NCI-H446 (cell line): ENCODE results near the gene VARS1.
"Not testable (repeated sequence)": the region's sequence is repeated elsewhere in the genome, so short reads cannot be mapped to it uniquely, and the experiment has no call there.

Experiments
- DNase-seq, 2 experiments: peaks; one replicate each; lab custom pipeline; 2025; lab: John Stamatoyannopoulos, UW

Gene VARS1

GRCh38 chr6:31822036-31822821, 26.7 kb upstream of the VARS1 start:
- no peak for DNase-seq

- DNase-seq: no peak
These were observed 25.9 kb upstream of the VARS1 start for GRCh38 chr6:31821301-31822035.

- not testable (repeated sequence) for DNase-seq
These were observed 24.8 kb upstream of the VARS1 start for GRCh38 chr6:31820399-31820798.

GRCh38 chr6:31819871-31820299, 24.3 kb upstream of the VARS1 start:
- no peak for DNase-seq

- DNase-seq: not testable (repeated sequence)
These were observed 22.5 kb upstream of the VARS1 start for GRCh38 chr6:31817929-31818511.

GRCh38 chr6:31817133-31817928, 21.8 kb upstream of the VARS1 start:
- not testable (repeated sequence) for DNase-seq

GRCh38 chr6:31815025-31815838, 19.7 kb upstream of the VARS1 start, which contains the start of the genes HSPA1A and HSPA1L:
Gene HSPA1A (plus strand): TSS chr6:31815543. CDS start chr6:31815757, 214 bp downstream.
Gene HSPA1L (minus strand): TSS chr6:31815283. CDS start chr6:31811972, 3,311 bp downstream.
- DNase-seq: peak; percentile 81 to 90

- peak; percentile 60 to 81 for DNase-seq
These were observed 19.1 kb upstream of the VARS1 start for GRCh38 chr6:31814677-31815024.

- no peak for DNase-seq
These were observed 17.9 kb upstream of the VARS1 start for GRCh38 chr6:31813465-31813849.

- no peak for DNase-seq
These were observed 16.1 kb upstream of the VARS1 start for GRCh38 chr6:31811645-31812044.

GRCh38 chr6:31808599-31808998, 13.0 kb upstream of the VARS1 start:
- not testable (repeated sequence) for DNase-seq

GRCh38 chr6:31806470-31807272, 11.1 kb upstream of the VARS1 start, which contains the start of gene LSM2:
Gene LSM2 (minus strand): TSS chr6:31806966. CDS start chr6:31806757, 209 bp downstream.
- peak; percentile 91 to 97 for DNase-seq

GRCh38 chr6:31805939-31806469, 10.5 kb upstream of the VARS1 start:
- DNase-seq: no peak

- not testable (repeated sequence) for DNase-seq
These were observed 5.7 kb upstream of the VARS1 start for GRCh38 chr6:31801031-31801927.

GRCh38 chr6:31799781-31800180, 4.2 kb upstream of the VARS1 start:
- no peak for DNase-seq

- DNase-seq: no peak
These were observed 2.0 kb upstream of the VARS1 start for GRCh38 chr6:31797588-31797987.

- DNase-seq: no peak
These were observed 1.4 kb upstream of the VARS1 start for GRCh38 chr6:31796993-31797385.

GRCh38 chr6:31794866-31795615, 511 bp downstream of the VARS1 start:
- DNase-seq: peak in 1 of 2 experiments; percentile 64
